Osteoblast (primary cell): ENCODE measurements around the gene PPP1R9A. TPM values are rescaled to one million over a fixed set of nuclear protein-coding genes. Genes with fewer than 3 reads are reported as not detected.

ENCODE experiments used
- DNase-seq: peaks from one replicate; pipeline ENCODE4 v3.0.0; 2011; ENCODE audit warnings: low spot score, mixed read lengths; ENCODE audit not compliant: insufficient read length; ENCODE audit errors: missing footprints
- H2AFZ ChIP-seq: 2 replicates; pipeline ENCODE4 v1.6.0; 2011; ENCODE audit warnings: mild to moderate bottlenecking, low read length
- H3K27ac ChIP-seq: 2 replicates; pipeline ENCODE4 v1.5.1; 2011; ENCODE audit warnings: mild to moderate bottlenecking, low read depth, low read length, moderate library complexity
- H3K27me3 ChIP-seq: 2 replicates; pipeline ENCODE4 v1.6.0; 2012; ENCODE audit warnings: mild to moderate bottlenecking, control low read depth, inconsistent platforms, low read length, moderate library complexity; ENCODE audit not compliant: insufficient read depth
- H3K36me3 ChIP-seq: 2 replicates; pipeline ENCODE4 v1.5.1; 2011; ENCODE audit warnings: mild to moderate bottlenecking, low read length, control low read depth, moderate library complexity; ENCODE audit not compliant: insufficient read depth
- H3K4me1 ChIP-seq: 2 replicates; pipeline ENCODE4 v1.5.1; 2011; ENCODE audit warnings: mild to moderate bottlenecking, low read length, control low read depth, moderate library complexity; ENCODE audit not compliant: insufficient read depth
- H3K4me2 ChIP-seq: 2 replicates; pipeline ENCODE4 v1.6.0; 2011; ENCODE audit warnings: mild to moderate bottlenecking, low read length; ENCODE audit not compliant: insufficient read depth
- H3K4me3 ChIP-seq: fragments of 200-600 bp; sonication (generic); 3 replicates; pipeline ENCODE4 v1.5.1; 2012; ENCODE audit warnings: mild to moderate bottlenecking, low read length, inconsistent platforms; ENCODE audit not compliant: insufficient read depth
- H3K79me2 ChIP-seq: 2 replicates; pipeline ENCODE4 v1.6.0; 2012; ENCODE audit warnings: mild to moderate bottlenecking, low read length, control low read depth, inconsistent platforms; ENCODE audit not compliant: insufficient read depth
- H3K9me3 ChIP-seq: 2 replicates; pipeline ENCODE4 v1.5.1; 2011; ENCODE audit warnings: low read depth, low read length, control low read depth
- H4K20me1 ChIP-seq: 2 replicates; pipeline ENCODE4 v1.6.0; 2012; ENCODE audit warnings: mild to moderate bottlenecking, low read length, control low read depth; ENCODE audit not compliant: insufficient read depth
- CTCF ChIP-seq: IDR thresholded peaks from 2 replicates; pipeline ENCODE4 v1.5.1; 2011; ENCODE audit warnings: mild to moderate bottlenecking, low read depth, low read length, moderate library complexity; ENCODE audit errors: extremely low read depth
- total RNA-seq: library from RNA; depleted of rRNA; stranded (reverse); fragments of >200 nt; gene quantifications from 2 replicates; pipeline ENCODE4 v1.2.3, GENCODE V29; 2012

Gene PPP1R9A
- total RNA-seq, 1 donor = under 0.01 TPM

GRCh38 chr7:95246831-95247370 is 339.5 kb downstream of the PPP1R9A start:
- H3K36me3 ChIP-seq = no peaks in the 10 kb centered on the region
- no peaks in the 10 kb centered on the region for H3K79me2 ChIP-seq
- peak overlapping the region; percentile 55 for H2AFZ ChIP-seq
- peaks cover 6% of the 10 kb centered on the region for H3K27me3 ChIP-seq
- peak overlapping the region; percentile 51 for H3K4me3 ChIP-seq
- peak; percentile 73 for DNase-seq
- TF ChIP-seq CTCF = peak; percentile 75
- H3K9me3 ChIP-seq = no peaks in the 10 kb centered on the region
- H3K27ac ChIP-seq = no peak overlapping the region
- no peaks in the 10 kb centered on the region for H4K20me1 ChIP-seq
- no peaks in the 10 kb centered on the region for H3K4me1 ChIP-seq
- H3K4me2 ChIP-seq = peak overlapping the region; percentile 73

DNA sequence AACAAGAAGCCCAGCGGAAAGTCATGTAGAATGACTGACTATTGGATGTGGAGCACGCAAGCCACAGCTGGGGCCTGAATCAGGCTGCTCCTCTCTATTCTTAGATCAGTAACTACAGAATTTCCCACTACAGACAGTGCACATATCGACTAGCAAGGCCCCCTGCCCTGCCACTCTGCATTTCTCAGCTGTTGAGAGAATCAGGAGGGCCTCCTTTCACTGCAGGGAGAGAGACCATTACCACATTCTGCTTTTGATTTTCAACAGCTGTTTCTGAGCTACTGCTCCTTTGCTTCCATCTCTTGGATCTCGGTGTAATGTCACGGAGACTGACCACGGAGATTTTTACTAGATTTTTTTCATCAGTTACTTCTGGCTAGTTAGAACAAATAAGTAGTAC is 343.2 kb downstream of the PPP1R9A start:
- H3K27me3 ChIP-seq = peaks cover under 1% of the 10 kb centered on the region
- H3K79me2 ChIP-seq = no peaks in the 10 kb centered on the region
- no peak for DNase-seq
- no peaks in the 10 kb centered on the region for H3K36me3 ChIP-seq
- peak overlapping the region; percentile 33 for H2AFZ ChIP-seq
- H3K4me3 ChIP-seq = no peak overlapping the region
- H4K20me1 ChIP-seq = no peaks in the 10 kb centered on the region
- no peak for TF ChIP-seq CTCF
- no peaks in the 10 kb centered on the region for H3K9me3 ChIP-seq
- no peak overlapping the region for H3K27ac ChIP-seq
- H3K4me2 ChIP-seq = no peak overlapping the region
- H3K4me1 ChIP-seq = no peaks in the 10 kb centered on the region

- TF ChIP-seq CTCF = no peak
Observed at GRCh38 chr7:95251966-95252365, 344.6 kb downstream of the PPP1R9A start.

GRCh38 chr7:95253986-95254385 is 346.6 kb downstream of the PPP1R9A start:
- no peaks in the 10 kb centered on the region for H3K36me3 ChIP-seq
- H3K4me3 ChIP-seq = no peak overlapping the region
- H3K4me2 ChIP-seq = no peak overlapping the region
- no peaks in the 10 kb centered on the region for H3K4me1 ChIP-seq
- no peaks in the 10 kb centered on the region for H4K20me1 ChIP-seq
- TF ChIP-seq CTCF = no peak
- no peaks in the 10 kb centered on the region for H3K79me2 ChIP-seq
- no peaks in the 10 kb centered on the region for H3K27me3 ChIP-seq
- no peak overlapping the region for H3K27ac ChIP-seq
- no peaks in the 10 kb centered on the region for H3K9me3 ChIP-seq
- H2AFZ ChIP-seq = no peak overlapping the region
- no peak for DNase-seq

More at GRCh38 chr7:95251966-95252365, 344.6 kb downstream of the PPP1R9A start:
- no peaks in the 10 kb centered on the region for H3K79me2 ChIP-seq
- no peaks in the 10 kb centered on the region for H3K36me3 ChIP-seq
- no peak overlapping the region for H2AFZ ChIP-seq
- no peaks in the 10 kb centered on the region for H3K4me1 ChIP-seq
- H4K20me1 ChIP-seq = no peaks in the 10 kb centered on the region
- H3K27me3 ChIP-seq = no peaks in the 10 kb centered on the region
- no peak overlapping the region for H3K4me3 ChIP-seq
- no peak overlapping the region for H3K4me2 ChIP-seq
- H3K27ac ChIP-seq = no peak overlapping the region
- no peak for DNase-seq
- H3K9me3 ChIP-seq = no peaks in the 10 kb centered on the region
